AG09309 (cell line): ENCODE measurements around the gene SLAIN2.

Experiments
- DNase-seq: peaks from one replicate; pipeline ENCODE4 v3.0.0-alpha.2; 2010; ENCODE audit warnings: low read depth
- H3K4me3 ChIP-seq: 2 replicates; pipeline ENCODE4 v1.5.1; 2011; ENCODE audit warnings: mild to moderate bottlenecking, low read depth, low read length, moderate library complexity; ENCODE audit not compliant: control insufficient read depth
- CTCF ChIP-seq: IDR thresholded peaks from 2 replicates; pipeline ENCODE4 v1.5.1; 2011; ENCODE audit warnings: mild to moderate bottlenecking, low read depth, low read length, inconsistent platforms; ENCODE audit not compliant: insufficient read depth, control insufficient read depth; ENCODE audit errors: missing control alignments

SLAIN2 gene

GRCh38 chr4:48334236-48334635, 7.1 kb upstream of the SLAIN2 start:
- no peak overlapping the region for H3K4me3 ChIP-seq
- no peak for DNase-seq
- no peak for TF ChIP-seq CTCF

DNA sequence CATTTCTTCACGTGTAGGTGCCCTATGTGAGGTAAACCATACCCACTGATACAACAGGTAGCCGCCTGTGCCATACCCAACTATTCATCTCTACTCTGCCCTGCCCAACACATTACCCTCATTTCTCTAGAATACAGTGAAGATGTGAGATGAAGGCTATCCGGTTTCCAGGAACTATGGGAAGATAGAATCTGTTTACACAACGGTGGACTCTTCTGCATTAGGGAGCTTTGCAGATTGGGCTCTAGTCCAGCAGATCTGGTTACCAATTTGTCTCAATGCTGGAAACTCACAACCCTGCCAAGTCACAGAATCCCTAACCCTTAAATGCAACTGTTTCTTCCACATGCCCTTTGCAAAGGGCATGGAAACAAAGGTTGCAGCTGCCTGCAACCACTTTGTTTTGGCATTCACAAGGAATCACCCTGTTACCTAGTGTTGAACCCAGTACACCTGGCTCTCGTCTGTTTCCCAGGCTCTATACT, 6.4 kb upstream of the SLAIN2 start:
- no peak overlapping the region for H3K4me3 ChIP-seq
- TF ChIP-seq CTCF = no peak
- DNase-seq = no peak

GRCh38 chr4:48336146-48336870, 5.0 kb upstream of the SLAIN2 start:
- H3K4me3 ChIP-seq = no peak overlapping the region
- no peak for TF ChIP-seq CTCF
- no peak for DNase-seq

- no peak overlapping the region for H3K4me3 ChIP-seq
- no peak for TF ChIP-seq CTCF
- no peak for DNase-seq
These were observed 3.6 kb upstream of the SLAIN2 start for GRCh38 chr4:48337731-48338130.

- no peak overlapping the region for H3K4me3 ChIP-seq
- DNase-seq = no peak
- no peak for TF ChIP-seq CTCF
These were observed 1.7 kb upstream of the SLAIN2 start for GRCh38 chr4:48339642-48340041.

DNA sequence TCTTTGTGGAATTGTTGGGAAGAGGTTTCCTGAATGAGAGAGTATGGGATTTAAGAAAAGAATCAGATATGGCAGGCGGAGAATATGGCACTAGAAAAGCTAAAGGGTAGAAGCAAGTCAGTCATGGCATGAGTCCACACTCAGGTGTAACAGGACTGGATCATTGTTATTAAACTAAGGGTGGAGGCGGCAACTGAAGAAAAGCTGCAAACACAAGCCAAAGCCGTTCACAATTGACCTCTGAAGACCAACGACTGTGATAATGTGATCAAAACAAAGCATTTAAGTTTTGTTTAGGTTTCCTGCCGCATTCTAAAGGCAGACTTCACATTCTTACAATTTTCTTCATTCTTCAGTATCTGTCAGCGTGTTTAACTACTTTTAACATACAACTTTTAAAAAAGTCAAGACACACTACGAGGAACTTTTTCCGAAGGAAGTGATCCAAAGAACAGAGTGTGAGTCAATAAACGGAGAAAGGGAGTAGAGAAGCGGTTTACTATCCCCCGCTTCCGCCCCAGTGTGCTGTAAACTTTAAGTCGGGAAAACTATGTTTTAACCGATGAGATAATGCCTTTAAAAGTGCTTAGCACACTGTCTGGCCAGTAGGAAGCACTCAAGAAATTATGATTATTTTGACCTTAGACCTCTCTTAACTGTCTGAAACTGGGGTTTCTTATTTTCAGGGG, 909 bp upstream of the SLAIN2 start:
- no peak for TF ChIP-seq CTCF
- DNase-seq = peak; percentile 34
- peak overlapping the region; percentile 42 for H3K4me3 ChIP-seq
